Calu3 (cell line): ENCODE results near the gene TRIM65. TPM values are rescaled to one million over a fixed set of nuclear protein-coding genes. Genes with fewer than 3 reads are reported as not detected.

ENCODE experiments used
- BruUV-seq: library from RNA; stranded (reverse); fragments of 400-500 nt; replicated peaks from 2 replicates; lab custom pipeline; 2021; lab: Mats Ljungman, UMichigan
- CTCF ChIA-PET: fragments of 300-600 bp; sonication (Branson Sonifier 250); formaldehyde crosslinking; loops from one replicate; lab custom pipeline; 2022; ENCODE audit warnings: antibody characterized with exemption; lab: Charles Lee
- DNase-seq: peaks from one replicate; pipeline ENCODE4 v3.0.0; 2022
- H3K27ac Mint-ChIP-seq: one replicate; pipeline ENCODE4 v1.8.0; 2022; ENCODE audit warnings: mixed read lengths; ENCODE audit not compliant: unreplicated experiment
- H3K27me3 Mint-ChIP-seq: one replicate; pipeline ENCODE4 v1.8.0; 2022; ENCODE audit warnings: mixed read lengths; ENCODE audit not compliant: unreplicated experiment
- H3K36me3 Mint-ChIP-seq: one replicate; pipeline ENCODE4 v1.8.0; 2022; ENCODE audit warnings: mild to moderate bottlenecking, moderate library complexity, mixed read lengths; ENCODE audit not compliant: insufficient read depth, unreplicated experiment
- H3K4me1 Mint-ChIP-seq: one replicate; pipeline ENCODE4 v1.8.0; 2022; ENCODE audit warnings: mild to moderate bottlenecking, low read depth, mixed read lengths; ENCODE audit not compliant: unreplicated experiment
- H3K4me3 Mint-ChIP-seq: one replicate; pipeline ENCODE4 v1.8.0; 2022; ENCODE audit warnings: mild to moderate bottlenecking, low read depth, moderate library complexity, mixed read lengths; ENCODE audit not compliant: unreplicated experiment
- H3K9me3 Mint-ChIP-seq: one replicate; pipeline ENCODE4 v1.8.0; 2022; ENCODE audit warnings: low read depth, mixed read lengths; ENCODE audit not compliant: unreplicated experiment
- CTCF ChIP-seq: fragments of 200-600 bp; IDR thresholded peaks from one replicate; pipeline ENCODE4 v1.8.0; 2022; ENCODE audit warnings: antibody characterized with exemption; ENCODE audit not compliant: unreplicated experiment
- intact Hi-C: fragments of 100-400 bp; cut with micrococcal nuclease; formaldehyde crosslinking; loops from one replicate; pipeline ENCODE4 v1.10.0; 2022; ENCODE audit not compliant: unreplicated experiment
- total RNA-seq: library from RNA; stranded (reverse); gene quantifications from 2 replicates; pipeline ENCODE4 v1.2.3, GENCODE V29; 2022

Gene TRIM65
- total RNA-seq, 1 experiment from 2014 or later = 15.4 TPM

- CTCF ChIA-PET = interaction anchor here (0.6 to 1.1 kb wide), 6 partner anchors 36 to 338 kb away, joined by 3 to 7 read pairs (median 3); partner anchors contain the start of gene MRPL38
- intact Hi-C loops = no loop called here
Observed at GRCh38 chr17:75941442-75941819, 44.7 kb upstream of the TRIM65 start.

GRCh38 chr17:75940727-75941441 is 44.1 kb upstream of the TRIM65 start, which contains the start of gene FBF1:
Gene FBF1 (minus strand): TSS chr17:75941042. CDS start chr17:75938149, 2,893 bp downstream.
- Mint-ChIP-seq H3K27ac (peak within 1 kb of the TSS; percentile 82), H3K4me1 (no peaks in the 10 kb centered on the region), H3K36me3 (peaks cover 21% of the 10 kb centered on the region), H3K9me3 (no peaks in the 10 kb centered on the region), H3K27me3 (no peaks in the 10 kb centered on the region), H3K4me3 (peak within 1 kb of the TSS; percentile 97)
- intact Hi-C loops = no loop called here
- CTCF ChIA-PET = interaction anchor here (0.6 to 1.1 kb wide), 7 partner anchors 35 to 339 kb away, joined by 3 to 7 read pairs (median 3); partner anchors contain the start of gene MRPL38
- TF ChIP-seq CTCF = no peak
- DNase-seq = peak; percentile 97
- no TSS peak for BruUV-seq

More at GRCh38 chr17:75941442-75941819, 44.7 kb upstream of the TRIM65 start:
- TF ChIP-seq CTCF = no peak
- no peak for DNase-seq
- Mint-ChIP-seq H3K36me3 (peaks cover 21% of the 10 kb centered on the region), H3K4me3 (peak overlapping the region; percentile 97), H3K27ac (no peak overlapping the region), H3K9me3 (no peaks in the 10 kb centered on the region), H3K4me1 (no peaks in the 10 kb centered on the region), H3K27me3 (no peaks in the 10 kb centered on the region)
- no TSS peak for BruUV-seq

GRCh38 chr17:75937652-75938051 is 40.9 kb upstream of the TRIM65 start:
- BruUV-seq = no TSS peak
- no peak for TF ChIP-seq CTCF
- CTCF ChIA-PET = interaction anchor here (0.6 to 0.7 kb wide), 3 partner anchors 9 to 166 kb away, joined by 3 to 4 read pairs (median 3); no protein-coding TSS in a partner anchor
- no peak overlapping the region for H3K27ac Mint-ChIP-seq
- DNase-seq = no peak
- peaks cover 15% of the 10 kb centered on the region for H3K36me3 Mint-ChIP-seq
- no peaks in the 10 kb centered on the region for H3K4me1 Mint-ChIP-seq
- no peaks in the 10 kb centered on the region for H3K9me3 Mint-ChIP-seq
- intact Hi-C loops = no loop called here
- no peak overlapping the region for H3K4me3 Mint-ChIP-seq
- H3K27me3 Mint-ChIP-seq = no peaks in the 10 kb centered on the region

GRCh38 chr17:75933808-75934207 is 37.1 kb upstream of the TRIM65 start:
- Mint-ChIP-seq H3K27ac (no peak overlapping the region), H3K9me3 (no peaks in the 10 kb centered on the region), H3K27me3 (no peaks in the 10 kb centered on the region), H3K36me3 (no peaks in the 10 kb centered on the region), H3K4me3 (no peak overlapping the region), H3K4me1 (no peaks in the 10 kb centered on the region)
- CTCF ChIA-PET = no interaction called here
- TF ChIP-seq CTCF = no peak
- DNase-seq = no peak
- intact Hi-C loops = no loop called here
- BruUV-seq = no TSS peak
